A673 (cell line): ENCODE results near the gene MPZL2. TPM values are rescaled to one million over a fixed set of nuclear protein-coding genes. Genes with fewer than 3 reads are reported as not detected.

ENCODE experiments used
- BruUV-seq: library from RNA; stranded (reverse); fragments of 400-500 nt; replicated peaks from 2 replicates; lab custom pipeline; 2021; lab: Mats Ljungman, UMichigan
- CTCF ChIA-PET: fragments of 300-600 bp; sonication (Branson Sonifier 250); formaldehyde crosslinking; loops from one replicate; lab custom pipeline; 2022; ENCODE audit warnings: antibody characterized with exemption; lab: Charles Lee
- POLR2A ChIA-PET: fragments of 300-600 bp; sonication (Branson Sonifier 250); formaldehyde crosslinking; loops from one replicate; lab custom pipeline; 2022; ENCODE audit warnings: antibody characterized with exemption; ENCODE audit not compliant: low non-redundant PET; lab: Charles Lee
- DNase-seq: peaks from one replicate; pipeline ENCODE4 v3.0.0-alpha.2; 2015; ENCODE audit warnings: low spot score
- H3K27ac ChIP-seq: fragments of 200-600 bp; sonication (generic); 2 replicates; pipeline ENCODE4 v1.5.1; 2016; ENCODE audit warnings: mixed run types, low read depth, mild to moderate bottlenecking, mixed read lengths, antibody characterized with exemption, low read length; ENCODE audit not compliant: poor library complexity, severe bottlenecking
- H3K27me3 ChIP-seq: fragments of 200-600 bp; sonication (generic); replicated peaks from 2 replicates; pipeline ENCODE4 v1.6.1; 2017; ENCODE audit warnings: mixed run types, low read depth, mild to moderate bottlenecking, mixed read lengths, antibody characterized with exemption, low read length; ENCODE audit not compliant: insufficient read depth, poor library complexity
- H3K36me3 ChIP-seq: fragments of 200-600 bp; sonication (generic); 2 replicates; pipeline ENCODE4 v1.6.1; 2016; ENCODE audit warnings: mixed run types, mild to moderate bottlenecking, mixed read lengths, antibody characterized with exemption, low read length; ENCODE audit not compliant: insufficient read depth, poor library complexity, severe bottlenecking
- H3K4me1 ChIP-seq: fragments of 200-600 bp; sonication (generic); 2 replicates; pipeline ENCODE4 v1.6.1; 2017; ENCODE audit warnings: mixed run types, mild to moderate bottlenecking, mixed read lengths, antibody characterized with exemption, low read length; ENCODE audit not compliant: insufficient read depth, poor library complexity, severe bottlenecking
- H3K4me3 ChIP-seq: fragments of 200-600 bp; sonication (generic); 2 replicates; pipeline ENCODE4 v1.5.1; 2016; ENCODE audit warnings: low read depth, mixed run types, mild to moderate bottlenecking, mixed read lengths, low read length; ENCODE audit not compliant: poor library complexity, severe bottlenecking
- H3K9me3 ChIP-seq: fragments of 200-600 bp; sonication (generic); 2 replicates; pipeline ENCODE4 v1.6.1; 2016; ENCODE audit warnings: mixed run types, low read depth, mild to moderate bottlenecking, mixed read lengths, antibody characterized with exemption, low read length; ENCODE audit not compliant: poor library complexity, severe bottlenecking
- CTCF ChIP-seq: fragments of 300-800, 200-600 bp; sonication (generic); conservative IDR thresholded peaks from 2 replicates; pipeline ENCODE4 v1.5.1; 2017; ENCODE audit warnings: low read depth, mild to moderate bottlenecking, antibody characterized with exemption, low read length, moderate library complexity, mixed read lengths
- EZH2 ChIP-seq: fragments of 200-600 bp; sonication (generic); IDR thresholded peaks from 2 replicates; pipeline ENCODE4 v1.6.1; 2017; ENCODE audit warnings: borderline replicate concordance, low read depth, mild to moderate bottlenecking, mixed read lengths, antibody characterized with exemption, low read length; ENCODE audit not compliant: poor library complexity, severe bottlenecking
- intact Hi-C: fragments of 100-400 bp; cut with micrococcal nuclease; formaldehyde crosslinking; loops from one replicate; pipeline ENCODE4 v1.10.0; 2022; ENCODE audit not compliant: unreplicated experiment
- total RNA-seq: library from RNA; stranded (reverse); gene quantifications from 2 replicates; pipeline ENCODE4 v1.2.3, GENCODE V29; 2021

MPZL2 gene
- total RNA-seq, 1 experiment from 2014 or later = not detected

DNA sequence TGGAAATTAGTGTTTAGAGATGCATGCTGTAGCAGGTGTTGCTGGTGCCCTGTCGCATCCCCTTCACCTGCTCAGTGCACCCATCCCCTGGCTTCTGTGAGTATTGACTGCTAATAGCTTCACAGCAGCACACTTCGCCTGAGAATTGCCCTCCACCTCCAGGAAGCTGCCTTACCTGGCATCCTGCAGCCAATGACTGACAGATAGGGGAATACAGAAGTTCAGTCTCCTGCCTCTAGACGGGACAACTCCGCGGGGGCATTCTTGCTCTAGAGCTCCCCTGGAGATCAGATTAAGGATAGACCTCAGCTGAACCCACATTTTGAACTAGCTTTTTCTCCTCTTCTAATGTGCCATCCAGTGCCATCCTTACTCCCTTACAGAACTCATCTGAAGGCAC lies 31.1 kb upstream of the MPZL2 start:
- ChIA-PET POLR2A (no interaction called here), CTCF (interaction anchor here (0.5 to 0.8 kb wide), 2 partner anchors 227 to 274 kb away, joined by 4 read pairs; no protein-coding TSS in a partner anchor)
- Histone ChIP-seq H3K9me3 (no peaks in the 10 kb centered on the region), H3K27me3 (peaks cover 15% of the 10 kb centered on the region), H3K4me3 (no peak overlapping the region), H3K27ac (no peak overlapping the region), H3K36me3 (no peaks in the 10 kb centered on the region), H3K4me1 (no peaks in the 10 kb centered on the region)
- BruUV-seq = no TSS peak
- intact Hi-C loops = loop anchor here (10.0 kb wide), 1 partner anchor 190 kb away; no protein-coding TSS in a partner anchor
- DNase-seq = peak; percentile 11
- TF ChIP-seq CTCF = no peak
- no peak for TF ChIP-seq EZH2

DNA sequence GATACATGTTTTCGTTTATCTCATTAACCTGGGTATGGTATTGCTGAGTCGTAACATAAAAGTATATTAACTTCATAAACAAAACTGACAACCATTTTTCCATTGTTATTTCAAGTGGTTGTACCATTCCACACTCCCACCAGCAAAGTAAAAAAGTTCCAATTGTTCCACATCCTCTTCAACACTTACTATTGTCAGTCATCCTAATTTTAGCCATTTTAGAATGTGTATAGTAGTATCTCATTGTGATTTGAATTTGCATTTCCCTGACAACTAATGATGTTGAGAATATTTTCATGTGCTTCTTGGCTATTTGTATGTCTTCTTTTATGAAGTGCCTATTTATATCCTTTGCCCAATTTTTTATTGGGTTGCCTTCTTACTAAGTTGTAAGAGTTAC lies 30.0 kb upstream of the MPZL2 start:
- no peak overlapping the region for H3K4me3 ChIP-seq
- intact Hi-C loops = loop anchor here (10.0 kb wide), 1 partner anchor 191 kb away; no protein-coding TSS in a partner anchor
- BruUV-seq = no TSS peak
- H3K27me3 ChIP-seq = peaks cover 15% of the 10 kb centered on the region
- no peaks in the 10 kb centered on the region for H3K4me1 ChIP-seq
- POLR2A ChIA-PET = no interaction called here
- CTCF ChIA-PET = interaction anchor here (0.6 kb wide), 1 partner anchor 30 kb away, joined by 17 read pairs; no protein-coding TSS in a partner anchor
- no peak overlapping the region for H3K27ac ChIP-seq
- no peaks in the 10 kb centered on the region for H3K36me3 ChIP-seq
- DNase-seq = no peak
- no peaks in the 10 kb centered on the region for H3K9me3 ChIP-seq
- TF ChIP-seq EZH2 (no peak), CTCF (no peak)

- BruUV-seq = no TSS peak
- TF ChIP-seq EZH2 (no peak), CTCF (no peak)
- POLR2A ChIA-PET = no interaction called here
- H3K27ac ChIP-seq = no peak overlapping the region
- H3K4me1 ChIP-seq = no peaks in the 10 kb centered on the region
- H3K4me3 ChIP-seq = no peak overlapping the region
- H3K27me3 ChIP-seq = peaks cover 19% of the 10 kb centered on the region
- DNase-seq = no peak
- no peaks in the 10 kb centered on the region for H3K9me3 ChIP-seq
- CTCF ChIA-PET = interaction anchor here (0.6 kb wide), 1 partner anchor 224 kb away, joined by 5 read pairs; no protein-coding TSS in a partner anchor
- intact Hi-C loops = loop anchor here (10.0 kb wide), 1 partner anchor 193 kb away; no protein-coding TSS in a partner anchor
- no peaks in the 10 kb centered on the region for H3K36me3 ChIP-seq
These were observed 27.5 kb upstream of the MPZL2 start for GRCh38 chr11:118291477-118292135.
